GM12892 (cell line): ENCODE results near the gene GPR84.

Experiments
- POLR2A ChIP-seq: IDR thresholded peaks from 2 replicates; pipeline ENCODE4 v1.6.1; 2011; ENCODE audit warnings: low read depth, low read length, control low read depth
- POLR2AphosphoS5 ChIP-seq: IDR thresholded peaks from 2 replicates; pipeline ENCODE4 v1.6.1; 2011; ENCODE audit warnings: low read depth, low read length, control low read depth
- TAF1 ChIP-seq: IDR thresholded peaks from 2 replicates; pipeline ENCODE4 v1.6.1; 2011; ENCODE audit warnings: low read depth, mild to moderate bottlenecking, control low read depth, low read length, borderline replicate concordance

DNA sequence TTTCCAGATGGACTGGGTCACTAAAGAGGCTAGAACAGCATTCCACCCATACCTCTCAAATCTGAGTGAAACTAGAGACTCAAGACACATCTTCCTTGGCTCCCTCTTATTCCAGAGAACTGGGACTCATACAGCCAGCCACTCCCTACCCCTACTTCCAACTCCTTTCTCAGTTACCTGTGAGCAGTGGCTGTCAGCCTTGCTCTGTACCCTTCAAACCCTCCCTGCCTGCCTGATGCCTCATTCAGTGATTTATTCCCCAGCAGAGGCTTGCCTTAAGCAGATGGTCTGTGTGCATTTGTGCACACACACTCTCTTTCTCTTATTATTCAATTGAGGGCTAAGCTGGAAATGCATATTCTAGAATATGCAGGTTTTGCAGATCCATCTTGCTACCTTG lies 14.6 kb downstream of the GPR84 start:
- no peak for TF ChIP-seq POLR2A
- TF ChIP-seq POLR2AphosphoS5 = no peak
- no peak for TF ChIP-seq TAF1
